ENCODE data around the gene CWC22.

DNA sequence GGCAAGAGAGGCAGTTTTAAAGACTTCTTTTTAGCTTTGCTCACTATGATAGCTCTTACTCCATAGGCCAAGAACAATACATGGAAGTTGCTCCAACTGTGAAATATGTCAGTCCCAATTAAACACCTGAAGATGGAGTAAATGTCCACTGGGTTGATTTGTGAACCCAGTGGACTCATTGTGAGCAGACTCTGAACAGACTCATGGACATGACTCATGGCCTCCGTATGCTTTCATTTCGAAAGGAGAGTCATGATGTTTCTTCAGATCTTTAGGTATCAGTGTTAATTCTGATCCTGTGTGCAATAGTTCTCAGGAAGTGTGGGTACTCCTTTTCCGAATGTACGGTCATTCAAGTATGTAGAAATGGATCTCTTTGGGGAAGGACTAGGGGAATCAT, 5.4 kb upstream of the CWC22 start:
- TF ChIP-seq, protein P1, sequence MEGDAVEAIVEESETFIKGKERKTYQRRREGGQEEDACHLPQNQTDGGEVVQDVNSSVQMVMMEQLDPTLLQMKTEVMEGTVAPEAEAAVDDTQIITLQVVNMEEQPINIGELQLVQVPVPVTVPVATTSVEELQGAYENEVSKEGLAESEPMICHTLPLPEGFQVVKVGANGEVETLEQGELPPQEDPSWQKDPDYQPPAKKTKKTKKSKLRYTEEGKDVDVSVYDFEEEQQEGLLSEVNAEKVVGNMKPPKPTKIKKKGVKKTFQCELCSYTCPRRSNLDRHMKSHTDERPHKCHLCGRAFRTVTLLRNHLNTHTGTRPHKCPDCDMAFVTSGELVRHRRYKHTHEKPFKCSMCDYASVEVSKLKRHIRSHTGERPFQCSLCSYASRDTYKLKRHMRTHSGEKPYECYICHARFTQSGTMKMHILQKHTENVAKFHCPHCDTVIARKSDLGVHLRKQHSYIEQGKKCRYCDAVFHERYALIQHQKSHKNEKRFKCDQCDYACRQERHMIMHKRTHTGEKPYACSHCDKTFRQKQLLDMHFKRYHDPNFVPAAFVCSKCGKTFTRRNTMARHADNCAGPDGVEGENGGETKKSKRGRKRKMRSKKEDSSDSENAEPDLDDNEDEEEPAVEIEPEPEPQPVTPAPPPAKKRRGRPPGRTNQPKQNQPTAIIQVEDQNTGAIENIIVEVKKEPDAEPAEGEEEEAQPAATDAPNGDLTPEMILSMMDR (conservative IDR thresholded peaks at IDR 0.05 in 1 of 2, IDR thresholded peaks at IDR 0.05 in 1 of 2; ENCODE audit: extremely low read depth in 1 of 2, insufficient read depth in 1 of 2, low read depth in 1 of 2, low read length in 2 of 2) = peak in 1 of 2 donors; percentile 39
- TF ChIP-seq EZH2 (IDR thresholded peaks at IDR 0.05; ENCODE audit: borderline replicate concordance, low read length) = no peak
